SU-DHL-6 (cell line): ENCODE results near the gene WNK4.

Source experiments
- H2AFZ ChIP-seq: fragments of 200-600 bp; sonication (generic); 2 replicates; pipeline ENCODE4 v1.6.1; 2014; ENCODE audit warnings: low read depth, mild to moderate bottlenecking, moderate library complexity, mixed read lengths, antibody characterized with exemption, low read length; ENCODE audit not compliant: severe bottlenecking
- H3F3A ChIP-seq: fragments of 200-600 bp; shearing (Covaris generic); 2 replicates; pipeline ENCODE4 v1.6.0; 2016; ENCODE audit warnings: antibody characterized with exemption, mild to moderate bottlenecking; ENCODE audit not compliant: insufficient read depth
- H3K27ac ChIP-seq: fragments of 200-600 bp; sonication (generic); 2 replicates; pipeline ENCODE4 v1.5.1; 2016; ENCODE audit warnings: low read depth, mild to moderate bottlenecking, low read length, moderate library complexity, mixed read lengths
- H3K27me3 ChIP-seq: fragments of 200-600 bp; sonication (generic), shearing (Covaris generic); 2 replicates; pipeline ENCODE4 v1.6.0; 2014; ENCODE audit warnings: mild to moderate bottlenecking, low read length
- H3K36me3 ChIP-seq: fragments of 200-600 bp; sonication (generic); 2 replicates; pipeline ENCODE4 v1.6.1; 2014; ENCODE audit warnings: mild to moderate bottlenecking, low read length, mixed read lengths
- H3K4me2 ChIP-seq: fragments of 300-600, 200-600 bp; shearing (Covaris generic), sonication (generic); 2 replicates; pipeline ENCODE4 v1.6.0; 2014; ENCODE audit warnings: low read length, low read depth, mild to moderate bottlenecking; ENCODE audit not compliant: poor library complexity, severe bottlenecking
- H3K4me3 ChIP-seq: fragments of 200-600 bp; sonication (generic); 2 replicates; pipeline ENCODE4 v1.5.1; 2014; ENCODE audit warnings: antibody characterized with exemption, low read length, mild to moderate bottlenecking, mixed read lengths; ENCODE audit not compliant: insufficient read depth, poor library complexity, severe bottlenecking
- H3K79me2 ChIP-seq: fragments of 200-600 bp; sonication (generic); 2 replicates; pipeline ENCODE4 v1.6.1; 2014; ENCODE audit warnings: mild to moderate bottlenecking, low read length, moderate library complexity; ENCODE audit not compliant: insufficient read depth
- H3K9ac ChIP-seq: fragments of 200-600 bp; sonication (generic); 2 replicates; pipeline ENCODE4 v1.7.0; 2014; ENCODE audit warnings: mild to moderate bottlenecking, low read length
- H3K9me2 ChIP-seq: fragments of 200-600 bp; sonication (generic); replicated peaks from 2 replicates; pipeline ENCODE4 v1.6.1; 2014; ENCODE audit warnings: low read length; ENCODE audit not compliant: insufficient read depth
- H3K9me3 ChIP-seq: fragments of 200-600 bp; sonication (generic); 2 replicates; pipeline ENCODE4 v1.6.1; 2014; ENCODE audit warnings: low read length, mixed read lengths; ENCODE audit not compliant: insufficient read depth
- H4K20me1 ChIP-seq: fragments of 200-600 bp; sonication (generic); 2 replicates; pipeline ENCODE4 v1.6.1; 2014; ENCODE audit warnings: low read depth, mild to moderate bottlenecking, antibody characterized with exemption, low read length, moderate library complexity, mixed read lengths
- CTCF ChIP-seq: fragments of 200-600 bp; sonication (generic); IDR thresholded peaks from one replicate; pipeline ENCODE4 v1.5.1; 2017; ENCODE audit warnings: antibody characterized with exemption, mild to moderate bottlenecking, low read length, moderate library complexity; ENCODE audit not compliant: insufficient read depth, poor library complexity, severe bottlenecking
- EZH2phosphoT487 ChIP-seq: fragments of 200-600 bp; sonication (generic), shearing (Covaris generic); conservative IDR thresholded peaks from 2 replicates; pipeline ENCODE4 v1.6.1; 2018; ENCODE audit warnings: mild to moderate bottlenecking, antibody characterized with exemption, low read length, moderate library complexity, mixed read lengths

Gene WNK4

GRCh38 chr17:42817866-42818265 is 37.5 kb downstream of the WNK4 start:
- TF ChIP-seq CTCF: no peak
- TF ChIP-seq EZH2phosphoT487: no peak
- H2AFZ ChIP-seq: no peak overlapping the region
- H3K36me3 ChIP-seq: peaks cover 22% of the 10 kb centered on the region
- H4K20me1 ChIP-seq: no peaks in the 10 kb centered on the region
- H3F3A ChIP-seq: peaks cover 6% of the 10 kb centered on the region; the same call in 1 of the 2 replicates
- no peaks in the 10 kb centered on the region for H3K27me3 ChIP-seq
- H3K9me3 ChIP-seq: no peaks in the 10 kb centered on the region
- H3K79me2 ChIP-seq: peaks cover 9% of the 10 kb centered on the region
- H3K9me2 ChIP-seq: no peaks in the 10 kb centered on the region
- no peak overlapping the region for H3K4me3 ChIP-seq
- no peak overlapping the region for H3K9ac ChIP-seq
- H3K27ac ChIP-seq: no peak overlapping the region
- H3K4me2 ChIP-seq: no peak overlapping the region

- H3K27me3 ChIP-seq: no peaks in the 10 kb centered on the region
- H3K36me3 ChIP-seq: peaks cover 22% of the 10 kb centered on the region
- H3K79me2 ChIP-seq: peaks cover 14% of the 10 kb centered on the region
- no peak overlapping the region for H3K27ac ChIP-seq
- no peaks in the 10 kb centered on the region for H4K20me1 ChIP-seq
- peaks cover 6% of the 10 kb centered on the region; the same call in 1 of the 2 replicates for H3F3A ChIP-seq
- no peak overlapping the region for H2AFZ ChIP-seq
- H3K4me3 ChIP-seq: no peak overlapping the region
- TF ChIP-seq EZH2phosphoT487 (no peak), CTCF (no peak)
- H3K4me2 ChIP-seq: no peak overlapping the region
- no peaks in the 10 kb centered on the region for H3K9me3 ChIP-seq
- H3K9me2 ChIP-seq: no peaks in the 10 kb centered on the region
- H3K9ac ChIP-seq: no peak overlapping the region
Measured at GRCh38 chr17:42818379-42818778, 38.0 kb downstream of the WNK4 start.

GRCh38 chr17:42819939-42820535 is 39.6 kb downstream of the WNK4 start:
- Histone ChIP-seq H3K36me3 (peaks cover 16% of the 10 kb centered on the region), H3K4me3 (no peak overlapping the region), H3K9ac (no peak overlapping the region), H4K20me1 (no peaks in the 10 kb centered on the region), H2AFZ (no peak overlapping the region), H3K27ac (no peak overlapping the region), H3K27me3 (no peaks in the 10 kb centered on the region), H3K9me2 (no peaks in the 10 kb centered on the region), H3K79me2 (peaks cover 20% of the 10 kb centered on the region), H3F3A (peaks cover 6% of the 10 kb centered on the region; the same call in 1 of the 2 replicates), H3K4me2 (no peak overlapping the region), H3K9me3 (no peaks in the 10 kb centered on the region)
- TF ChIP-seq EZH2phosphoT487 (no peak), CTCF (peak; percentile 82)
